Osteoblast (primary cell): ENCODE data around the gene CDH12. TPM values are rescaled to one million over a fixed set of nuclear protein-coding genes. Genes with fewer than 3 reads are reported as not detected.

ENCODE experiments used
- DNase-seq: peaks from one replicate; pipeline ENCODE4 v3.0.0; 2011; ENCODE audit warnings: low spot score, mixed read lengths; ENCODE audit not compliant: insufficient read length; ENCODE audit errors: missing footprints
- H2AFZ ChIP-seq: 2 replicates; pipeline ENCODE4 v1.6.0; 2011; ENCODE audit warnings: mild to moderate bottlenecking, low read length
- H3K27ac ChIP-seq: 2 replicates; pipeline ENCODE4 v1.5.1; 2011; ENCODE audit warnings: mild to moderate bottlenecking, low read depth, low read length, moderate library complexity
- H3K27me3 ChIP-seq: 2 replicates; pipeline ENCODE4 v1.6.0; 2012; ENCODE audit warnings: mild to moderate bottlenecking, control low read depth, inconsistent platforms, low read length, moderate library complexity; ENCODE audit not compliant: insufficient read depth
- H3K36me3 ChIP-seq: 2 replicates; pipeline ENCODE4 v1.5.1; 2011; ENCODE audit warnings: mild to moderate bottlenecking, low read length, control low read depth, moderate library complexity; ENCODE audit not compliant: insufficient read depth
- H3K4me1 ChIP-seq: 2 replicates; pipeline ENCODE4 v1.5.1; 2011; ENCODE audit warnings: mild to moderate bottlenecking, low read length, control low read depth, moderate library complexity; ENCODE audit not compliant: insufficient read depth
- H3K4me2 ChIP-seq: 2 replicates; pipeline ENCODE4 v1.6.0; 2011; ENCODE audit warnings: mild to moderate bottlenecking, low read length; ENCODE audit not compliant: insufficient read depth
- H3K4me3 ChIP-seq: fragments of 200-600 bp; sonication (generic); 3 replicates; pipeline ENCODE4 v1.5.1; 2012; ENCODE audit warnings: mild to moderate bottlenecking, low read length, inconsistent platforms; ENCODE audit not compliant: insufficient read depth
- H3K79me2 ChIP-seq: 2 replicates; pipeline ENCODE4 v1.6.0; 2012; ENCODE audit warnings: mild to moderate bottlenecking, low read length, control low read depth, inconsistent platforms; ENCODE audit not compliant: insufficient read depth
- H3K9me3 ChIP-seq: 2 replicates; pipeline ENCODE4 v1.5.1; 2011; ENCODE audit warnings: low read depth, low read length, control low read depth
- H4K20me1 ChIP-seq: 2 replicates; pipeline ENCODE4 v1.6.0; 2012; ENCODE audit warnings: mild to moderate bottlenecking, low read length, control low read depth; ENCODE audit not compliant: insufficient read depth
- total RNA-seq: library from RNA; depleted of rRNA; stranded (reverse); fragments of >200 nt; gene quantifications from 2 replicates; pipeline ENCODE4 v1.2.3, GENCODE V29; 2012
- TF ChIP-seq, protein P1 (sequence below): IDR thresholded peaks from 2 replicates; pipeline ENCODE4 v1.5.1; 2011; ENCODE audit warnings: mild to moderate bottlenecking, low read depth, low read length, moderate library complexity; ENCODE audit errors: extremely low read depth

The CDH12 gene
- total RNA-seq, 1 donor: not detected

GRCh38 chr5:21826884-21827283 is 1026.3 kb downstream of the CDH12 start:
- Histone ChIP-seq H3K36me3 (no peaks in the 10 kb centered on the region), H3K4me1 (no peaks in the 10 kb centered on the region), H3K27me3 (no peaks in the 10 kb centered on the region), H3K9me3 (no peaks in the 10 kb centered on the region), H3K4me2 (no peak overlapping the region), H2AFZ (no peak overlapping the region), H3K27ac (no peak overlapping the region), H3K4me3 (no peak overlapping the region), H3K79me2 (no peaks in the 10 kb centered on the region), H4K20me1 (no peaks in the 10 kb centered on the region)
- no peak for DNase-seq
- TF ChIP-seq, protein P1, sequence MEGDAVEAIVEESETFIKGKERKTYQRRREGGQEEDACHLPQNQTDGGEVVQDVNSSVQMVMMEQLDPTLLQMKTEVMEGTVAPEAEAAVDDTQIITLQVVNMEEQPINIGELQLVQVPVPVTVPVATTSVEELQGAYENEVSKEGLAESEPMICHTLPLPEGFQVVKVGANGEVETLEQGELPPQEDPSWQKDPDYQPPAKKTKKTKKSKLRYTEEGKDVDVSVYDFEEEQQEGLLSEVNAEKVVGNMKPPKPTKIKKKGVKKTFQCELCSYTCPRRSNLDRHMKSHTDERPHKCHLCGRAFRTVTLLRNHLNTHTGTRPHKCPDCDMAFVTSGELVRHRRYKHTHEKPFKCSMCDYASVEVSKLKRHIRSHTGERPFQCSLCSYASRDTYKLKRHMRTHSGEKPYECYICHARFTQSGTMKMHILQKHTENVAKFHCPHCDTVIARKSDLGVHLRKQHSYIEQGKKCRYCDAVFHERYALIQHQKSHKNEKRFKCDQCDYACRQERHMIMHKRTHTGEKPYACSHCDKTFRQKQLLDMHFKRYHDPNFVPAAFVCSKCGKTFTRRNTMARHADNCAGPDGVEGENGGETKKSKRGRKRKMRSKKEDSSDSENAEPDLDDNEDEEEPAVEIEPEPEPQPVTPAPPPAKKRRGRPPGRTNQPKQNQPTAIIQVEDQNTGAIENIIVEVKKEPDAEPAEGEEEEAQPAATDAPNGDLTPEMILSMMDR: no peak

DNA sequence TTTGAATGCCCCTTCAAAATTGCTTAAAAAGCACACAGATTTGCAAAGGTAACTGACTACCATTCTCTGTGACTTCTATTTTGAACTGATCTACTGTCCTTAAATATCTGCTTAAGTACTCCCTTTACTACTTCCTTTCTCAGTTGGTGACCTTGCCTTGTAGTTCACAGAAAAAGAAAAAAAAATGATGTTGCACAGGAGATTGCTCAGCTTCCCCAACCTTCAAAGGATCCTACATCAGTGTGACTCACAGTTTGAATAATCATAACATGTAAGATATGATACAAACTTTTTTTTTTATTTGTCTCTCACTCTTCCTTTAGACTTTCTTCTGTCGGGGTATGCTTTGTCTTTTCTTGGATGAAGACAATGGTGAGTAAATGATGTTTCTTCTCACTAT is 1029.6 kb downstream of the CDH12 start:
- Histone ChIP-seq H4K20me1 (no peaks in the 10 kb centered on the region), H3K4me1 (no peaks in the 10 kb centered on the region), H3K27ac (no peak overlapping the region), H3K9me3 (no peaks in the 10 kb centered on the region), H3K36me3 (no peaks in the 10 kb centered on the region), H2AFZ (no peak overlapping the region), H3K4me2 (no peak overlapping the region), H3K79me2 (no peaks in the 10 kb centered on the region), H3K27me3 (no peaks in the 10 kb centered on the region), H3K4me3 (no peak overlapping the region)
- no peak for DNase-seq
- TF ChIP-seq, protein P1: no peak

- TF ChIP-seq, protein P1: no peak
- no peak overlapping the region for H3K4me3 ChIP-seq
- no peaks in the 10 kb centered on the region for H3K79me2 ChIP-seq
- no peaks in the 10 kb centered on the region for H3K27me3 ChIP-seq
- H3K36me3 ChIP-seq: no peaks in the 10 kb centered on the region
- no peaks in the 10 kb centered on the region for H3K9me3 ChIP-seq
- H3K4me2 ChIP-seq: no peak overlapping the region
- DNase-seq: no peak
- H3K27ac ChIP-seq: no peak overlapping the region
- no peaks in the 10 kb centered on the region for H4K20me1 ChIP-seq
- H3K4me1 ChIP-seq: no peaks in the 10 kb centered on the region
- H2AFZ ChIP-seq: no peak overlapping the region
Observed at GRCh38 chr5:21823076-21823574, 1030.0 kb downstream of the CDH12 start.

- Histone ChIP-seq H3K36me3 (no peaks in the 10 kb centered on the region), H3K4me2 (no peak overlapping the region), H3K9me3 (no peaks in the 10 kb centered on the region), H3K4me3 (no peak overlapping the region), H3K27ac (no peak overlapping the region), H4K20me1 (no peaks in the 10 kb centered on the region), H3K4me1 (no peaks in the 10 kb centered on the region), H3K79me2 (no peaks in the 10 kb centered on the region), H3K27me3 (no peaks in the 10 kb centered on the region), H2AFZ (no peak overlapping the region)
- TF ChIP-seq, protein P1: no peak
- no peak for DNase-seq
Observed at GRCh38 chr5:21820527-21820926, 1032.6 kb downstream of the CDH12 start.
